ENCODE data around the gene DNER. TPM values are rescaled to one million over a fixed set of nuclear protein-coding genes. Genes with fewer than 3 reads are reported as not detected.

The DNER gene
- polyA plus RNA-seq, 3 donors, result 0.12 to 0.20 (median 0.16) TPM

DNA sequence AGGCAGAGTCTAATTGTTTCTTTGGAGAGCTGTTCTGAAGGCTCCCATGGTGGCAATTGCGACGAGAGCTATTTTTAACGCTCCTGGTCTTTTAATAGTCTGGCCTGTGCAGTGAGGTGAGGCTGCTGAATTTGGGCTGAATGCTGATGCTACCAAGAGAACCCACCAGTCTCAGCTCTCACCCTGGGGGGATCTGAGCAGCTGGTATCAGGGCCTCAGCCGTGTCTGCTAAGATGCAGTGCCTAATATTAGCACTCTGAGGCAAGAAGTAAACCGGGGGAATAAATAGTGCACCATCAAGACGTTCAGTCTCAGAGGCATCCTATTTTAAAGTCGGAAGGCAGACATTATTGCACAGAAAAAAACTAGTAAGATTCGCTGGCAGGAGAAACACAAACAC lies 228.5 kb downstream of the DNER start:
- no peaks in the 10 kb centered on the region for H4K20me1 ChIP-seq (ENCODE audit: insufficient read depth, low read length)
- Mint-ChIP-seq H3K9me3 (peaks cover 4 to 11% (median 8%) of the 10 kb centered on the region in 7 donors), H3K4me3 (no peak overlapping the region), H3K27ac (no peak overlapping the region), H3K4me1 (no peaks in the 10 kb centered on the region), H3K27me3 (ENCODE audit: low read depth in 3 of 3) (peaks cover 4 to 7% (median 4%) of the 10 kb centered on the region in 3 donors), H3K36me3 (no peaks in the 10 kb centered on the region)
- H3K79me2 ChIP-seq (ENCODE audit: insufficient read depth, low read length), result no peaks in the 10 kb centered on the region
- no peaks in the 10 kb centered on the region for H3K36me3 ChIP-seq (replicated peaks in 1 of 2; ENCODE audit: control insufficient read depth in 1 of 2, insufficient read depth in 2 of 2, low read length in 2 of 2)
- no peaks in the 10 kb centered on the region for H3K27me3 ChIP-seq (ENCODE audit: control insufficient read depth in 2 of 2, insufficient read depth in 2 of 2, low read length in 2 of 2)
- intact Hi-C loops (cut with micrococcal nuclease), result no loop called here
- no peak overlapping the region for H2AFZ ChIP-seq (ENCODE audit: insufficient read depth, low read depth, low read length, poor library complexity, severe bottlenecking)
- no peak overlapping the region for H3K4me3 ChIP-seq (replicated peaks in 1 of 3; ENCODE audit: low read depth in 2 of 3, low read length in 3 of 3)
- peaks cover 0 to 3% of the 10 kb centered on the region in 2 donors for H3K9me3 ChIP-seq (replicated peaks in 1 of 2; ENCODE audit: control insufficient read depth in 1 of 2, insufficient read depth in 1 of 2, low read length in 2 of 2)
- no peak for DNase-seq
- no peak overlapping the region for H3K4me2 ChIP-seq (replicated peaks; ENCODE audit: extremely low read depth, low read length, poor library complexity, severe bottlenecking)
- WGBS (ENCODE audit: insufficient coverage), result 65% methylated on average over 4 of the region's 8 CpGs
- no peak overlapping the region for H3K9ac ChIP-seq (ENCODE audit: insufficient read depth, low read length, poor library complexity, severe bottlenecking)
- H3K4me1 ChIP-seq (ENCODE audit: control insufficient read depth in 1 of 2, insufficient read depth in 2 of 2, low read length in 2 of 2), result no peaks in the 10 kb centered on the region
- H3K27ac ChIP-seq (ENCODE audit: low read depth in 1 of 2, low read length in 2 of 2), result no peak overlapping the region
- TF ChIP-seq, protein P1, sequence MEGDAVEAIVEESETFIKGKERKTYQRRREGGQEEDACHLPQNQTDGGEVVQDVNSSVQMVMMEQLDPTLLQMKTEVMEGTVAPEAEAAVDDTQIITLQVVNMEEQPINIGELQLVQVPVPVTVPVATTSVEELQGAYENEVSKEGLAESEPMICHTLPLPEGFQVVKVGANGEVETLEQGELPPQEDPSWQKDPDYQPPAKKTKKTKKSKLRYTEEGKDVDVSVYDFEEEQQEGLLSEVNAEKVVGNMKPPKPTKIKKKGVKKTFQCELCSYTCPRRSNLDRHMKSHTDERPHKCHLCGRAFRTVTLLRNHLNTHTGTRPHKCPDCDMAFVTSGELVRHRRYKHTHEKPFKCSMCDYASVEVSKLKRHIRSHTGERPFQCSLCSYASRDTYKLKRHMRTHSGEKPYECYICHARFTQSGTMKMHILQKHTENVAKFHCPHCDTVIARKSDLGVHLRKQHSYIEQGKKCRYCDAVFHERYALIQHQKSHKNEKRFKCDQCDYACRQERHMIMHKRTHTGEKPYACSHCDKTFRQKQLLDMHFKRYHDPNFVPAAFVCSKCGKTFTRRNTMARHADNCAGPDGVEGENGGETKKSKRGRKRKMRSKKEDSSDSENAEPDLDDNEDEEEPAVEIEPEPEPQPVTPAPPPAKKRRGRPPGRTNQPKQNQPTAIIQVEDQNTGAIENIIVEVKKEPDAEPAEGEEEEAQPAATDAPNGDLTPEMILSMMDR (IDR thresholded peaks at IDR 0.05), result no peak

DNA sequence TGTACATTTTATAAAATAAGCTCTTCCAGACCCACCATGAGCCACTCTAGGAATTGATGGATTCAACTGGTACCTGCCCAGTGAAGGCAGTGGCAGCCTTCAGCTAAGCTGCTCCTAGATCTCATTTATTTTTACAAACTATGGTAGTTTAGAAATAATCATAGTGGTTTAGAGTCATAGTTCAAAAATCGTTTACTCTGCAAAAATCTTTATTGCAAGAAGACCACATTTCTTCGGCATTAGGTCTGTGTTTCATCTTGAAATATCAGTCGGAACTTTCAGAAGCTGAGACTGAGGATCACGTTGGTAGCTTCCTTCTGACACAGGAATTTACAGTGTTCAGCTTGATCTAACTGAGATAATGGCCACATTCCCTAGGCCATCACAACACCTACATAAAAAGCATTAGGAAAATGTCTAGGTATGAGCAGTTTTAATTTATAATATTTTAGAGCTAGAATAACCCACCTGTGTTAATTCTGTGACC lies 237.0 kb downstream of the DNER start:
- Histone ChIP-seq H3K4me2 (replicated peaks; ENCODE audit: extremely low read depth, low read length, poor library complexity, severe bottlenecking) (no peak overlapping the region), H3K27ac (ENCODE audit: low read depth in 1 of 2, low read length in 2 of 2) (no peak overlapping the region), H3K9ac (ENCODE audit: insufficient read depth, low read length, poor library complexity, severe bottlenecking) (no peak overlapping the region), H3K27me3 (ENCODE audit: control insufficient read depth in 2 of 2, insufficient read depth in 2 of 2, low read length in 2 of 2) (no peaks in the 10 kb centered on the region), H3K79me2 (ENCODE audit: insufficient read depth, low read length) (no peaks in the 10 kb centered on the region), H3K9me3 (replicated peaks in 1 of 2; ENCODE audit: control insufficient read depth in 1 of 2, insufficient read depth in 1 of 2, low read length in 2 of 2) (no peaks in the 10 kb centered on the region), H3K36me3 (replicated peaks in 1 of 2; ENCODE audit: control insufficient read depth in 1 of 2, insufficient read depth in 2 of 2, low read length in 2 of 2) (no peaks in the 10 kb centered on the region), H3K4me3 (replicated peaks in 1 of 3; ENCODE audit: low read depth in 2 of 3, low read length in 3 of 3) (no peak overlapping the region), H4K20me1 (ENCODE audit: insufficient read depth, low read length) (no peaks in the 10 kb centered on the region), H2AFZ (ENCODE audit: insufficient read depth, low read depth, low read length, poor library complexity, severe bottlenecking) (no peak overlapping the region), H3K4me1 (ENCODE audit: control insufficient read depth in 1 of 2, insufficient read depth in 2 of 2, low read length in 2 of 2) (no peaks in the 10 kb centered on the region)
- peaks cover 0 to 6% (median 0%) of the 10 kb centered on the region in 7 donors for H3K9me3 Mint-ChIP-seq
- H3K36me3 Mint-ChIP-seq, result no peaks in the 10 kb centered on the region
- peaks cover 3 to 6% (median 5%) of the 10 kb centered on the region in 3 donors for H3K27me3 Mint-ChIP-seq (ENCODE audit: low read depth in 3 of 3)
- no peak overlapping the region for H3K4me3 Mint-ChIP-seq
- no peaks in the 10 kb centered on the region for H3K4me1 Mint-ChIP-seq
- 100% methylated on average over 2 of the region's 4 CpGs for WGBS (ENCODE audit: insufficient coverage)
- DNase-seq, result no peak
- TF ChIP-seq, protein P1 (IDR thresholded peaks at IDR 0.05), result no peak
- no peak overlapping the region for H3K27ac Mint-ChIP-seq
- intact Hi-C loops (cut with micrococcal nuclease), result no loop called here
